ENCODE data around the gene IQCF2. TPM values are rescaled to one million over a fixed set of nuclear protein-coding genes. Genes with fewer than 3 reads are reported as not detected.

The IQCF2 gene
- total and polyA plus RNA-seq, 2 donors (not counting 1 experiment from before 2014, with no cell fraction given) = not detected

DNA sequence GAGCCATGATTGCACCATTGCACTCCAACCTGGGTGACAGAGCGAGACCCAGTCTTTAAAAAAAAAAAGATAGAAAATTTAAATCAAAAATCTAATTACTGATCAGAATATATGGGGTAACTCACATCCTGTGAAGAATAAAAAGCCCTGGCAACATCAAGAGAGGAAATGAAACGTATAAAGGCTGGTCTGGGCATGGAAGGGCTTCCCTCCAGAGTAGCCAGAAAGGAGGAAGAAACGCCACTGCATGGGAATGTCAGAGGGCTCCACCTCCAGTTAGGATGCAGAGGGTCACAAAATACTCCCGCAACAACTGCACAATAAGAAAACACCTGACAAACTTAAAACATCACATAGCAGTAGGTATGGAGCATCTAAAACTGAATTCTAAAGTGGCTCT, 46.6 kb downstream of the IQCF2 start:
- ChIA-PET POLR2A (no interaction called here), CTCF (no interaction called here)
- no peak for TF ChIP-seq EZH2 (IDR thresholded peaks at IDR 0.05; ENCODE audit: borderline replicate concordance, insufficient read depth, low read depth, low read length, poor library complexity, severe bottlenecking)
- TF ChIP-seq, protein P1, sequence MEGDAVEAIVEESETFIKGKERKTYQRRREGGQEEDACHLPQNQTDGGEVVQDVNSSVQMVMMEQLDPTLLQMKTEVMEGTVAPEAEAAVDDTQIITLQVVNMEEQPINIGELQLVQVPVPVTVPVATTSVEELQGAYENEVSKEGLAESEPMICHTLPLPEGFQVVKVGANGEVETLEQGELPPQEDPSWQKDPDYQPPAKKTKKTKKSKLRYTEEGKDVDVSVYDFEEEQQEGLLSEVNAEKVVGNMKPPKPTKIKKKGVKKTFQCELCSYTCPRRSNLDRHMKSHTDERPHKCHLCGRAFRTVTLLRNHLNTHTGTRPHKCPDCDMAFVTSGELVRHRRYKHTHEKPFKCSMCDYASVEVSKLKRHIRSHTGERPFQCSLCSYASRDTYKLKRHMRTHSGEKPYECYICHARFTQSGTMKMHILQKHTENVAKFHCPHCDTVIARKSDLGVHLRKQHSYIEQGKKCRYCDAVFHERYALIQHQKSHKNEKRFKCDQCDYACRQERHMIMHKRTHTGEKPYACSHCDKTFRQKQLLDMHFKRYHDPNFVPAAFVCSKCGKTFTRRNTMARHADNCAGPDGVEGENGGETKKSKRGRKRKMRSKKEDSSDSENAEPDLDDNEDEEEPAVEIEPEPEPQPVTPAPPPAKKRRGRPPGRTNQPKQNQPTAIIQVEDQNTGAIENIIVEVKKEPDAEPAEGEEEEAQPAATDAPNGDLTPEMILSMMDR (IDR thresholded peaks at IDR 0.05) = no peak
- H3K27me3 ChIP-seq (replicated peaks in 1 of 4; ENCODE audit: control extremely low read depth in 1 of 4, control insufficient read depth in 3 of 4, insufficient read depth in 4 of 4, low read length in 3 of 4) = peaks cover 0 to 3% (median 0%) of the 10 kb centered on the region in 4 experiments
- no peak overlapping the region for H3K27ac ChIP-seq (ENCODE audit: low read length in 2 of 2)
- H3K4me2 ChIP-seq (replicated peaks; ENCODE audit: low read depth, low read length, poor library complexity, severe bottlenecking) = no peak overlapping the region
- no peak overlapping the region for H3K9ac ChIP-seq (ENCODE audit: low read length)
- 40% methylated on average over 1 of the region's 4 CpGs for WGBS (ENCODE audit: insufficient coverage)
- intact Hi-C loops (cut with micrococcal nuclease) = no loop called here
- Mint-ChIP-seq H3K27me3 (peaks cover 35% of the 10 kb centered on the region), H3K4me1 (no peaks in the 10 kb centered on the region), H3K27ac (no peak overlapping the region), H3K4me3 (no peak overlapping the region), H3K9me3 (ENCODE audit: insufficient read depth) (peaks cover 8% of the 10 kb centered on the region)
- no peaks in the 10 kb centered on the region for H3K36me3 ChIP-seq (replicated peaks in 1 of 2; ENCODE audit: control extremely low read depth in 1 of 2, control insufficient read depth in 1 of 2, extremely low read depth in 1 of 2, insufficient read depth in 2 of 2, low read length in 1 of 2)
- no peak overlapping the region for H3K4me3 ChIP-seq (ENCODE audit: control extremely low read depth in 1 of 5, extremely low read depth in 1 of 5, insufficient read depth in 1 of 5, low read depth in 2 of 5, low read length in 4 of 5)
- H4K20me1 ChIP-seq (ENCODE audit: control insufficient read depth, insufficient read depth, low read length, poor library complexity, severe bottlenecking) = no peaks in the 10 kb centered on the region
- peaks cover 3 to 34% (median 3%) of the 10 kb centered on the region in 3 donors for H3K9me3 ChIP-seq (ENCODE audit: control extremely low read depth in 1 of 3, control insufficient read depth in 2 of 3, insufficient read depth in 1 of 3, low read length in 2 of 3)
- H3K79me2 ChIP-seq (ENCODE audit: control insufficient read depth, insufficient read depth, low read length) = no peaks in the 10 kb centered on the region
- H3K4me1 ChIP-seq (ENCODE audit: control insufficient read depth in 2 of 2, insufficient read depth in 2 of 2, low read length in 2 of 2) = no peaks in the 10 kb centered on the region
- ATAC-seq (ENCODE audit: low read depth) = no peak
- H2AFZ ChIP-seq (ENCODE audit: insufficient read depth, low read depth, low read length, poor library complexity, severe bottlenecking) = no peak overlapping the region
- no peak for DNase-seq

Small RNA genes within 50 kb of the gene (small RNA-seq; reads per million reads assigned to genes)
- gene RN7SL504P (ENCODE audit: insufficient read length, low read depth, low replicate concordance) = not detected

Other genes with a start within 250 kb of the IQCF2 start
- gene TEX264, start 190.4 kb upstream of the IQCF2 start, total RNA-seq = 31.8 and 39.1 TPM in 2 replicates
- 66.6 and 79.7 TPM in 2 replicates for gene TEX264, start 190.4 kb upstream of the IQCF2 start, polyA plus RNA-seq
- gene GRM2, start 154.5 kb upstream of the IQCF2 start, total RNA-seq = 0.86 and 1.1 TPM in 2 replicates
- 2.8 TPM in 2 replicates for gene GRM2, start 154.5 kb upstream of the IQCF2 start, polyA plus RNA-seq
- gene IQCF6, start 82.4 kb upstream of the IQCF2 start, total RNA-seq = not detected in 2 replicates
- not detected in 2 replicates for gene IQCF6, start 82.4 kb upstream of the IQCF2 start, polyA plus RNA-seq
- gene IQCF5, start 14.0 kb downstream of the IQCF2 start, total RNA-seq = not detected in 2 replicates
- not detected in 2 replicates for gene IQCF5, start 14.0 kb downstream of the IQCF2 start, polyA plus RNA-seq
- not detected in 2 replicates for gene IQCF1, start 41.7 kb downstream of the IQCF2 start, total RNA-seq
- not detected in 2 replicates for gene IQCF1, start 41.7 kb downstream of the IQCF2 start, polyA plus RNA-seq
- gene RRP9, start 80.3 kb downstream of the IQCF2 start, total RNA-seq = 16.7 and 16.9 TPM in 2 replicates
- 19.8 and 21.9 TPM in 2 replicates for gene RRP9, start 80.3 kb downstream of the IQCF2 start, polyA plus RNA-seq
- 17.3 and 17.7 TPM in 2 replicates for gene PARP3, start 80.7 kb downstream of the IQCF2 start, total RNA-seq
- 20.3 and 29.7 TPM in 2 replicates for gene PARP3, start 80.7 kb downstream of the IQCF2 start, polyA plus RNA-seq
- not detected in 2 replicates for gene GPR62, start 93.8 kb downstream of the IQCF2 start, total RNA-seq
- gene GPR62, start 93.8 kb downstream of the IQCF2 start, polyA plus RNA-seq = not detected in 2 replicates
- gene PCBP4, start 105.8 kb downstream of the IQCF2 start, total RNA-seq = 15.3 TPM in 2 replicates
- gene PCBP4, start 105.8 kb downstream of the IQCF2 start, polyA plus RNA-seq = 17.7 and 25.6 TPM in 2 replicates
- 68.7 and 73.9 TPM in 2 replicates for gene ABHD14B, start 112.4 kb downstream of the IQCF2 start, total RNA-seq
- 50.5 and 62.8 TPM in 2 replicates for gene ABHD14B, start 112.4 kb downstream of the IQCF2 start, polyA plus RNA-seq
- 11.9 and 14.0 TPM in 2 replicates for gene ABHD14A, start 113.4 kb downstream of the IQCF2 start, total RNA-seq
- 15.2 and 28.8 TPM in 2 replicates for gene ABHD14A, start 113.4 kb downstream of the IQCF2 start, polyA plus RNA-seq
- 11.6 and 14.6 TPM in 2 replicates for gene ACY1, start 121.9 kb downstream of the IQCF2 start, total RNA-seq
- gene ACY1, start 121.9 kb downstream of the IQCF2 start, polyA plus RNA-seq = 26.2 and 26.6 TPM in 2 replicates
- 1,460 and 1,552 TPM in 2 replicates for gene RPL29, start 134.3 kb downstream of the IQCF2 start, total RNA-seq
- 2,693 and 3,787 TPM in 2 replicates for gene RPL29, start 134.3 kb downstream of the IQCF2 start, polyA plus RNA-seq
- 6.9 TPM in 2 replicates for gene DUSP7, start 195.0 kb downstream of the IQCF2 start, total RNA-seq
- 2.9 and 5.1 TPM in 2 replicates for gene DUSP7, start 195.0 kb downstream of the IQCF2 start, polyA plus RNA-seq